Fibroblast of skin of scalp (primary cell): ENCODE measurements around the gene SERINC2.
"Not testable (repeated sequence)": the region's sequence is repeated elsewhere in the genome, so short reads cannot be mapped to it uniquely, and the experiment has no call there.

Experiments used
- DNase-seq: peaks from one replicate; pipeline ENCODE4 v3.0.0-alpha.2; 2013

The SERINC2 gene

DNA sequence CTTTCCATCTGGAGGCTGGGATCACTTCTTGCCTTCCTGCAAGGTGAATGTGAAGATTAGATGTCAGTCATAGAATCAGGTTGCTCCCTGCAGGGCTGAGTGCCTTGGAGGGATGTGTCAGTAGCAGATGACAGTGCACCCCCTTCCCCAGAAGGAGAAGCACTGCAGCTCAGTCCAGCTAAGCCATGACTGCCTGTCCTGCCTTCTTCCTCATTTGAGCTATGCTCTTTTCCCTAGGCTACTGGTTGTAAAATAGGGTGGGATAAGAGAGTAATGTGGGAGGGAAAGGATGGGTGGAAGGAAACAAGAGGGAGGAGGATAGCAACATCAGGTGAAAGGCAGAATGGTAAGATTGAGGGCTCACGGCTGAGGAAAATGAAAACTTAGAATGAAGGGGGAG is 29.0 kb upstream of the SERINC2 start:
- DNase-seq: no peak

DNA sequence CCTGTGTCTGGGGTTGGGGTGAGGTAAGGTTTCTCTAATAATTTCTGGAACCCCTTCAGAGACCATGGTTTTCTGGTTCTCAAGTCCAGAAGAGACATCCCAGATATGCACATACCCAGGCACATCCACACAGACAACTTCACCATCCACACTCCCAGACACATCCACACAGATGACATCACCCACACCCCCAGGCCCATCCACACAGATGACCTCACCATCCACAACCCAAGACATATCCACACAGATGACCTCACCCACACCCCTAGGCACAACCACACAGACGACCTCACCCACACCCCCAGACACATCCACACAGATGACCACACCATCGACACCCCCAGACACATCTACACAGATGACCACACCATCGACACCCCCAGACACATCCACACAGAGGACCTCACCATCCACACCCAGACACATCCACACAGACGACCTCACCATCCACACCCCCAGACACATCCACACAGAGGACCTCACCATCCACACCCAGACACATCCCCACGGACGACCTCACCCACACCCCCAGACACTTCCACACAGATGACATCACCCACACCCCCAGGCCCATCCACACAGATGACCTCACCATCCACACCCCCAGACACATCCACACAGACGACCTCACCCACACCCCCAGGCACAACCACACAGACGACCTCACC is 26.3 kb upstream of the SERINC2 start:
- DNase-seq: not testable (repeated sequence)

DNA sequence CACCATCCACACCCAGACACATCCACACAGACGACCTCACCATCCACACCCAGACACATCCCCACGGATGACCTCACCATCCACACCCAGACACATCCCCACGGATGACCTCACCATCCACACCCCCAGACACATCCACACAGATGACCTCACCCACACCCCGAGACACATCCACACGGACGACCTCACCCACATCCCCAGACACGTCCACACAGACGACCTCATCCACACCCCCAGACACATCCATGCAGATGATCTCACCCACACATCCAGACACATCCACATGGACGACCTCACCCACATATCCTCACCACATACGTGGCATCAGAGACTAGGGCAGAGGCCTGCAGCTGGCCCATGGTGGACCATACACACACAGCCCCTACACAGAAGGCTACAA is 25.4 kb upstream of the SERINC2 start:
- DNase-seq: peak; percentile 33

DNA sequence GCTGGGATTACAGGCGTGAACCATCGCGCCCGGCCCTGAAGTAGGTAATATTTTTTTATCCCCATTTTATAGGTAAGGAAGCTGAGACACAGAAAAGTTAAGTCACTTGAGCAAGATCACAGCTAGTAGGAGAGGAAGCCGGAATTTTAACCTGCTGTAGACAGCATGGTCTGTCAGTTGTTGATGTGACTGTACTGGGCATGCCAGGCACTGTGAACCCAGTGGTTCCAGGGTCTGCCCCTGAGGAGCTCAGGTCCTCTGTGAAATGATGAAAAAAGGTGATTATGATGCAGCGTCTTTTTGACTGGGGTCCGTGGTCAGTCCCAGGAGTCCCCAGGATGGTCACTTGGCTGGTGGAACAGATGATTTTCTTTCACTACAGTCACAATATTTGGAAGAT is 23.4 kb upstream of the SERINC2 start:
- DNase-seq: no peak

DNA sequence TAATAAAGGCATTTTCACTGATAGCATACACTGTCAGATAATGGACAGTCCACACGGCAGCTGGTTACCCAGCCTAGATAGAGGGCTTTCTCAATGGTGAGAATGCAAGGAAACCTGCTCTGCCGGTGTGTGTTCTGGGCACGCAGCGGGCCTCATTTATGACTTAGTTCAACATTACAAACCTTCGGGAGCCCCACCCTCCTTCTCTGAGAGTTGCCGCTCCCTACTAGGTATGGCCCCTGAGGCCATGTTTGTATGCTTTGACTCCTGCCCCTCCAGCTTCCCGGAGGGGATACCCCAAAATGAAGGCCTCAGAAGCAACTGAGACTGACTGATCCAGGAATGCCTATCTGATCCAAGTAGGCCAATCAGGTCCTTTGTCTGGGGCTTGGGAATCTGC is 22.9 kb upstream of the SERINC2 start:
- no peak for DNase-seq

DNA sequence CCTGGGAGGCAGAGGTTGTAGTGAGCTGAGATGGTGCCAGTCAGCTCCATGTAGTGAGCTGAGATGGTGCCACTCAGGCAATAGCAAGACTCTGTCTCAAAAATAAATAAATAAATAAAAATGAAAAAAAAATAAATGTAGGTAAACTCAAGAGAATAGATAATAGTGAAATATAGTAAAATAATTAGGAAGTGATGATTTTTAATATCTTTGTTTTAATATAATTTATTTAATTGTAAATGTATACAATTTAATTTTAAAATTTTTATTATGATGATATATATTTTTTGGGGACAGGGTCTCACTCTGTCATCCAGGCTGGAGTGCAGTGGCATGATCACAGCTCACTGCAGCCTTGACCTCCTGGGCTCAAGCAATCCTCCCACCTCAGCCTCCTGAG is 19.6 kb upstream of the SERINC2 start:
- no peak for DNase-seq

DNA sequence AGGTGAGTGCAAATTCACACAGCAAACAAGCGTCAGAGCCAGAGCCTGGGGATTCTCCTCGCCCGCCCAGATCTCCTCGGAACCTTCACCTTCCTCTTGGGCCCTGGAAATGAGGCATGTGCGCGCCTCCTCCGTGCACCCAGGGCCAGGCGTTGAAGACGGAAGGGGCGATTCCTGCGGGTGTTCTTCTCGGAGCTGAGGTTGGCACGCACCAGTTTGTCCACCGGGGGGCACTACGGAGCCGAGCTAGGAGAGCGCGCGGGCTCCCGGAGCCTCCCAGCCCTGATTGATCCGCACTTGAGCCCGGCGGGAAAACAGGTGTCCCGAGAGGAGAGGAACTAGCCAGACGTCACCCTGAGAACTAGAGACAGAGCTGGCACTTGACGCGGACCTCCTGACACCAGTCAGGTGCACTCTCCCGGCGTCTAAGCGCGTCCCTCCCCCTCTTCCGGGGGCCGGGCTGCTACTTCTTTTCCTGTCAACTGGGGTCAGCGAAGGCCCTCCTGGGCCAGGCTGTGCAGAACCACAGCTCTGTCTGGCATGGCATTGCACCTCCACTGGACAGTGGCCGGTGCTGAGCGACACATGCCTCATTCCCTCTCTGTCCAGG is 18.3 kb upstream of the SERINC2 start:
- DNase-seq: peak; percentile 67

DNA sequence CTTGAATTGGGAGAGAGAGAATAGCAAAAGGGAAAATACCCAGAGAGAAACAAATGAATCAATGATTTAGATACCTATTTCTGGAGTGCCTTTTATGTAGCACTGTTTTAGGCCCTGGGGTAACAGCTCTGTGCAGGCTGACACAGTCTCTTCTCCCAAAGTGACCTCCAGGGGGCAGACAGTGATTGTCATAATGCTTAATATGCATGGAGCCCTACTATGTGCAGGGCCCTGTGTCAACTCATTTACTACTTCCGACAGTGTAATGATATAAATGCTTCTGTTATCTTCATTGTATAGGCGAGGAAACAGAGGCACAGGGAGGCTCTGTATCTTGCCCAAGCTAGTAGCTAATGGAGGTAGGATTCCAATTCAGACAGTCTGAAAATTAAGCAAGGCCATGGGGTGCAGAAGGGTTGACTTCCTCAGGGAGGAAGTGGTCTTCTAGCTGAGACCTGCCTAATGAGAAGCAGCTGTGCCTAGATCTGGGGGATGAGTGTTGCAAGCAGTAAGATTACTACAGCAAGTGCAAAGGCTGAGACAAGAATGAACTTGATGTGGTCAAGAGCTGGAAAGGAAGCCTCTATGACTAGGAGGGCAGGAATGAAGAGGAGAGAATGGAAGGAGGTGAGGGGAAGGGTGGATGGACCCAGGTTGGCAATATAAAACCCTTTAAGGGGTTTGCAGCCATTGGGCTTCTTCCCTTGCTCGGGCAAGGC is 16.2 kb upstream of the SERINC2 start:
- peak; percentile 85 for DNase-seq

DNA sequence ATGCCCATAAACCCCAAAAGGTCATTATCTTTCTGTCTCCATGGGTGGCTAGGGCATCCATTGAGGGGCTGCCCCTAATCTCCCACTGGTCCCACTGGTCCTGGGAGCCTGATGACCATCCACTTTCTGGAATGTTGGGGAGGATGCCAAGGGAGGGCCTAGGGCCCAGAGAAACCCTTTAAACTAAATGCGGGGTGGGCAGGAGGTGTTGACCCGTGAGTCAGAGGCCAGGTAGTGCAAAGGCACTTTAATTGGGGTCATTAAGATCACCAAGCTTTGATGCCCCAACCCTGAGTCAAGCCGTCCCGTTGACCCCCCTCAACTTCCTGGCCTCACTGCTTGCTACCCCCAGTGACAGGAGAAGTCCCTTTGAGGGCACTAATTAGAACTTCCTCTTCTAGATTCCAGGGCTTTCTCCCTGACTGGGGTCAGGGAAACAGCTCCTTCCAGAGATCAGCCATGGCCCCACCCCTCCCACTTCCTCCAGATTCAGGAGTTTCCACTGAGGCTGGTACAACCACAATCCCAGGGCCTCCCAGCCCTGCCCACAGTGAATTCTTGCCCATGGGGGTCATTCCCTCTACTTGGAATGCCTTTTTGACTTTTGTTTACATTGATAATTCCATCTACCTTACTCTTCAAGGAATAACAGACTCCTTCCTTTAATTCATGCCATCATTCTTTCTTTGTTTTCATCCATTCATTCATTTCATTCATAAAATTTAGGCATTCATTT is 15.5 kb upstream of the SERINC2 start:
- peak; percentile 38 for DNase-seq

DNA sequence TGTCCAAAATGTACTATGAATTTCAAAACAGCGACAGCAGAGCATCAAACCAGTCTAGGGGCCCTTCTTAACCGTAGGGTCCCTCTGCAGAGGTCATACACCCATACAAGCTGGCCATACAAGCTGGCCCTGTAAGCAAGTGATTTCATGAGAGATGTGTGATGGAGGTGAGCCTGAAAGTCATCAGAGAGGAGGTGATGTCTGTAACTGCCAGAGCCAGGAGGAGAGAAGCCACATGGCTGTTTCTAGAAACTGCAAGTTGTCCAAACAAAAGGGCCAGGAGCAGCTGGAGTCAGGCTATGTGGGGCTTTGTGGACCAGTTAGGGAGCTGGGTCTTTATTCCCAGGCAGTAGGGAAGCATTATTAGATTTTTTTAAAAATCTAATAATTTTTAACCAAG is 14.8 kb upstream of the SERINC2 start:
- DNase-seq: no peak

DNA sequence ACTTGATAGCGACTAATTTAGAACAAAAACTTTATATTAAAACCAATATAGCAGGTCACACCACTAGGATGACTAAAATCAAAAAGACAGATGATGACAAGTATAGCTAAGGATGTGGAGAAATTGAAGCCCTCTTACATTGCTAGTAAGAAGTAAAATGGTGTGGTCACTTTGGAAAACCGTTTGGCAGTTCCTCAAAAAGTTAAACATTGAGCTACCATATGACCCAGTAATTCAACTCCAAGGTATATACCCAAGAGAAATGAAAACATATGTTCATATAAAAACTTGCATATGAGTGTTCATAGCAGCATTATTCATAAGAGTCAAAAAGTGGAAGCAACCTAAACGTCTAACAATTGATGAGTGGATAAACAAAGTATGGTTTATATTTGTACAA is 13.0 kb upstream of the SERINC2 start:
- DNase-seq: no peak

DNA sequence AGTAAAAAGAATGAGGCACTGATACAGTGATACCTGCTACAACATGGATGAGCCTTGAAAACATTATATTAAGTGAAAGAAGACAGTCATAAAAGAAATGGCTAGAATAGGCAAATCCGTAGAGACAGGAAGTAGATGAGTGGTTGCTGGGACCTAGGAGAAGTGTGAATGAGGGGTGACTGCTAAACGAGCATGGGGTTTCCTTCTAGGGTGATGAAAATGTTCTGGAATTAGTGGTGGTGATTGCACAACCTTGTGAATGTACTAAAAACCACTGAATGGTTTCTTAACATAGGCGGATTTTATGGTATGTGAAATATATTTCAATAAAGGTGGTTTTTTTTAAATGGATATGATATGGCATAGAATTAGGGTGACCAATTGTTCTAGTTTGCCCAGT is 12.6 kb upstream of the SERINC2 start:
- peak; percentile 75 for DNase-seq

DNA sequence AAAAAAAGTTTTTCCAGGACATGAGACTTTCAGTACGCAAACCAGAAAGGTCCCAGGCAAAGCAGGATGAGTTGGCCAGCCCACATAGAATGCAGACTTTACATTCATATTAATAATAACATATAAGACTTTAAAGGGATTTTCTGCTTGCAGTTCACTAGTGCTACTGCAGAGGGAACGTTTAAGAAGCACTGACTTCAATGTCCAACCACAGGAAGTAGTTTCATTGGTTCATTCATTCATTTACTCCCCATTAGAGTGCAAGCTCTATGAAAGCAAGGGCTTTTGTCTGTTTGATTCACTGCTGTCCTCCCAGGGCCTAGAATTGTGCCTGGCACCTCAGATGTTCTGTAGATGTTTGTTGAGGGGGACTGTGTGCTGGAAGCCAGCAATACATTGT is 11.8 kb upstream of the SERINC2 start:
- no peak for DNase-seq

DNA sequence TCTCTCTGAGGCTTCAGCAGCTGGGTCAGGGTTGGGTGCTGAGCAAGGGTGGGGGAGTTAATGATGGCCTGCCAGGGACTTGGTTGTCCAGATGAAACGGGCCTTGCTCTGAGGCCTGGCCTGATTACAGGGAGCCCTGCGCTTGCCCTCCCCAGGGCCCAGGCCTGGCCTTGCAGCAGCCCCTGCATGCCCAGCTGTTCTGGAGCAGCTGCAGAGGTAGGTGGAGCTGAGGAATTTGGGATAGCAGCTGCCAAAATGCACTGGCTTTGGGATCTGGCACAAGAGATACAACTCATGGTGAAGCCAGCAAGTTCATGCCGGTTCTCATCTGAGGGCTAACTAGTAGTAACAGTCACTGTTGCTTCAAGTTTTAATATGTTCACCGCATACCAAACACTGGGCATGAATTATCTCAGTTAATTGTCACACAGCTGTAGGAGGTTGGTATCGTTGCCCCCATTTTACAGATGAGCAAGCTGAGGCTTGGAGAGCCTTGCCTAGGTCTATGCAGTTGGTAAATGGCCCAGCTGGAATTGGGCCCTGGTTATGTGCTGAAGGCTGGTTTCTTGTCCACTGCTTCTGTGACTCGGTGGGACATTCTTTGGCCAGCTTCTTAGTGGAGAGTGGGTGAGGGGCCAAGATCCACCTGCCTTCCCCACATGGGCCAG is 7.3 kb upstream of the SERINC2 start:
- DNase-seq: no peak

DNA sequence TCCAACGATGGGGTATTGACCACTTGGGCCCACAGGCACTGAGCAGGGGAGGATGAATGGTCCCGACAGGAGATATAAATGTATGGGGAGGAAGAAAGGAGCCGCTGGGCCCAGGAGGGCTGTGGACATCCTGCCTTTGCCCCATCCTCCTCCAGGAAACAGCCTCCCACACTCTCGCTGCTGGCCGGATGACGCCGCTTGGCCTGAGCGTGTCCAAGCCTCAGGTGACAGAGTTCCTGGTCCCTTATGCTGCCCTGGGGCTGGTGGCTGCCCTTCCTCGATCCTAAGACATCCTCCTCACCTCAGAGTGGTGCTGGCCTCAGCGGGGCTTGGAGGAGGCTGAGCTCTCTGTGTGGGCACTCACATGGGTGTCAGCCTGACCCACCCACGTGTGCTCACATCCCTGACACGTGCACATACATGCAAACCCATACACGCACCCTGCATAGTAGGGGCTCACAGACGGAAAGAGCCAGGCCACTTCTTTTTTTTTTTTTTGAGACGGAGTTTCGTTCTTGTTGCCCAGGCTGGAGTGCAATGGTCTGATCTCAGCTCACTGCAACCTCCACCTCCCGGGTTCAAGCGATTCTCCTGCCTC is 5.9 kb upstream of the SERINC2 start:
- DNase-seq: no peak

DNA sequence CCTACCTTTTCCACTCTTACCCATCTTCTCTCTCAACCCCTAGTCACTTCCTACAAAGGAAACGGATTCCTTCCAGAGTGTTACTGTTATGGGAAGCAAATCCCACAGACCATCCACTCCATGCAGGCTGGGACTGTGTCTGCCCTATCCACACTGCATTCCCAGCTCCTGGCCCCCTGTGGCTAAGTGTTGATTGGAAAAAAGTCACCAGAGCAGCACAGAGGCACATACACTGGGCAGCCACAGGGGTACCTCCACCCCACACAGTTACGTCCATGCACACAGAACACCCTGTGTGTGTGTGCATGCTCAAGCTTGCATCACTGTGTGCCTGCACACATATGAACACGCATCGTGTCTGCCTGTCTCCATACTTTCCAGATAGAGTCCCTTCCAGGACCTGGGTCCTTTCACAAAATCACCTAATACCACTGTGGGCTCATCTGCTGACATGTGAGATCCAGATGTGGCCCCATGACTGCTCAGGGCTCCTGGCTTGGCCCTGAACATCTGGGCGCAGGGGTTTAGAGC is 4.2 kb upstream of the SERINC2 start:
- no peak for DNase-seq

DNA sequence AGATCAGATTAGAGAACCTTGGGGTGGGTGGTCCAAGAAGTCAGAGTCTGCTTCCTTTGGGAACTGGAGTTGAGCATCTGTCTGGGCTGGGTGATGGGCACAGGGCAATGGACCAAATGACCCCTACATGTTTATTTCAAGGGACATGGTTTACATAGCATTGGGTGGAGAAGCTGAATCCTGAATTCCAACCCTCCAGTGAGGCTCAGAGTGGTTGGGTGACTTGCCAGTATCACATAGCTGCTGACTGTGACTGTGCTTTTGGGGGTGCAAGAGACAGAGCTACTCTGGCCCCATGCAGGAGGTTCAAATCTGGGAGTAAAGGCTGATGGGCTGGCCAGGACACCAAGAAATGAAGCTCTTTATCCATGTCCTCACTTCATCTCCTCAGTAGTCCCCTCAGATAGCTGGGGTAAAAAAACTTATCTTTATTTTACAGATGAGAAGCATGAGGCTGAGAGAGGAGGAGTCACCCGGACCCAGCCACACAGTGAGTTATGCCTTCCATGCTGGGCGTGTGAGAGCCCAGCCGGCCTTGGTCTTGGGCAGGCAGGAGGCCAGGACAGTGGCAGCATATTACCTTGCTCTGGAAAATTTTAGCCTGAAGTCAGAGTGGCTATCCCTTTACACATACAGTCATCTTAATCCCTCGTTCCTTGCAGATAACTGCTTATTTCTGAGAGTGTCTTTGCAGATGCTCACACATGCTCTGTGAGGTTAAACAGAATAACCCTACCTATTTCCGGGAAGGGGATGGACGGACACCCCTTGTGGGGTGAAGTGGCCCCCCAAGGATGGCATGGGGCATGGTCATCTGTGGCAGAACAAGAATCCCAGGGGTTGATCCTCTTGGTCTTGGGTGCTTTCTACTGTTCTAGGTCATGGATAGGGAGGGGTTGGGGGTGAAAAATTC is 2.8 kb upstream of the SERINC2 start:
- no peak for DNase-seq

DNA sequence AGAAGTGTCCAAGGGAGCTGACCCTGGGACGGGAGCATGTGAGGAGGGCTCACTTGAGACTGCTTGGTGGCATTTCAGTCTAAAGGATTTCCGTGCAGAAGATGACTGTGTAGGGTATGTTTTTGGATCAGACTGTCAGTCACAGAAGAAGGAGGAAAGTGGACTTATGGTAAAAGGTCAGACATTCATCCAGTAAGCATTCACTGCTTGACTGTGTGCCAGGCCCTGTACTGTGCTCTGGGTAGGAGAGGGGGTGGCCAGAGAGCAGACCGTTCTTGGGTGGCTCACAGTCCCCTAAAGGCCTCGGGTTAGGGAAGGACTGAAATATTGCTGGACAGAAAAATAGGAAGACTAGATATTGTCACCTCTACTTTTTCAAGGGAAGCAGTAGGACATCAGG is 2.1 kb upstream of the SERINC2 start:
- DNase-seq: no peak

DNA sequence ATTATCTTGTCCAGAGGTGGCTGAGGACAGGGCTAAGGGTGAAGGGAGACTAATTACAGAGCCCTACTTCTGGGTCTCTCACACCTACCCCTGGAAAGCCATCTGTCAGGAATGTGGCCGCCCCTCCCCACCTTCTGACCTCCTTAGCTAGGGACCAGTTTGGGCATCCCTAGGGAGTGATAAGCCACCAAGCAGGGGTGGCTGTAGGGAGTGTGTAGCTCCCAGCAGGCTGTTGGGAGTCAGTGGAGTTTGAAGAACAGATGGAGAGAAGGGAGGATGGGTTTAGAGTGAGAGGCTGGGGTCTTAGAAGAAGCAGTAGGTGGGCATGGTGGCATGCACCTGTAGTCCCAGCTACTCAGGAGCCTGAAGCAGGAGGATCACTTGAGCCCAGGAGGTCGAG is 808 bp upstream of the SERINC2 start:
- no peak for DNase-seq

DNA sequence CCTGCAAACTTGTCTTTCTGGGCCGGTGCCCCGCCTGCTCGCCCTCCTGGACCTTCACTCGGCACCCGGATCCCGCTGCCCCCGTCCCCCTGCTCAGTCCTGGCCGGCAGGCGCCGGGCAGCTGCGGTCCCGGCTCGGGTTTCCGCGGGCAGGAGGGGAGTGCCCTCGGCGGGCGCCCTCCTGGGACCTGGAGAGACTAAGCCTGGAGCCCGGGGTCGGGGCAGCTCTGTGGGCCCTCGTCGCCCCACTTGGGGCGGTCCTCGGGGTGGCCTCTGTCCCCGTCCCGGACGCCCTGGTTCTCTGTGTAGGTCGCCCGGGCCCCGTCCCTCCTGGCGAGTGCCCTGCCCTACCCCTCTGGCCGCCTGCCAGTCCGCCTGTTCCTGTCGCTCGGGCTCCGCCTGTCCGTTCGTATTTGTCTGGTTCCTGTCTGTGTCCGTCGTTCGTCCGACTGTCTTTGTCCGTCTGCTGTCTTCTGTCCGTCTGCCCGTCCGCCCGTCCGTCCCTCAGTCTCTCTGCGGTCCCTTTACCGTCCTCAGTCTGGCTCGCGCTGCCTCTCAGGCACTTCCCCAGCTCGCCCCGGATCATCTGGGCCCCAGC is 490 bp downstream of the SERINC2 start:
- DNase-seq: no peak

DNA sequence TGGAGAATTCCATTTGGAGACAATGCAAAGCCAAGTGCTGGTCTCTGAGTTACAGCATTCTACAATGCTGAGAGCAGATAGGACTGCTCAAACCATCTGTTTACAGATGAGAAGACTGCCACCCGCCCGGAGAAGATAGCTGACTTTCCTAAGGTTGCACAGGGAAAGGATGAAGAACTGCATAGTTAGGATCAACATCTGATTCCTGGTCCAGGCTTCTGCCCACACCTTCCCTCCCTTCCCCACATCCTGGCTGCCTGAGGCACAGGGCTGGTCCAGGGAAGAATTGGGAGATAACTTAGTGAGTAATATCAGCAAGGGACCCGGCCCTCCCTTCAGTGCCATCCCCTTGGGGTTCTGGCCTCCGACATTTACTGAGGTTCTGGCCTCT is 2.0 kb downstream of the SERINC2 start:
- no peak for DNase-seq
